ENCODE measurements around the gene SLC49A3. TPM values are rescaled to one million over a fixed set of nuclear protein-coding genes. Genes with fewer than 3 reads are reported as not detected.
"Not testable (repeated sequence)": the region's sequence is repeated elsewhere in the genome, so short reads cannot be mapped to it uniquely, and the experiment has no call there.

SLC49A3 gene
- total RNA-seq, 1 donor from 2014 or later: 19.9 TPM

DNA sequence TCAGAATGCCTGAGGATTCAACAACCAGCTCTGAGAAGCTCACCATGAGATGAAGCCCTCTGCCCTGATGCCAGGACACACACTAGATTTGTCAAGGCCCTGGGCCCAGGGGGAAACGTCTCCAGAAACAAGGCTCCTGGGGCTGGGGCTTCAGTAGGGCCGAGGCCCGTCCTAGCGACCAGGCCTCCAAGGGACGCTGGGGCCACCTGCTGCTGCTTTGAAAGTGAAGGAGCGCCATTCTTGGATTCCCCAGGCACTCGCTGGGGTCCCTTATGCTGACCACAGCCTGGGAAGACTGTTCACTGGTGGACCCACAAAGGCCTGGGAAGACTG, 39.7 kb downstream of the SLC49A3 start:
- DNase-seq (ENCODE audit: low spot score): no peak
- no peak overlapping the region for H3K4me3 Mint-ChIP-seq (ENCODE audit: unreplicated experiment)
- TF ChIP-seq, protein P1, sequence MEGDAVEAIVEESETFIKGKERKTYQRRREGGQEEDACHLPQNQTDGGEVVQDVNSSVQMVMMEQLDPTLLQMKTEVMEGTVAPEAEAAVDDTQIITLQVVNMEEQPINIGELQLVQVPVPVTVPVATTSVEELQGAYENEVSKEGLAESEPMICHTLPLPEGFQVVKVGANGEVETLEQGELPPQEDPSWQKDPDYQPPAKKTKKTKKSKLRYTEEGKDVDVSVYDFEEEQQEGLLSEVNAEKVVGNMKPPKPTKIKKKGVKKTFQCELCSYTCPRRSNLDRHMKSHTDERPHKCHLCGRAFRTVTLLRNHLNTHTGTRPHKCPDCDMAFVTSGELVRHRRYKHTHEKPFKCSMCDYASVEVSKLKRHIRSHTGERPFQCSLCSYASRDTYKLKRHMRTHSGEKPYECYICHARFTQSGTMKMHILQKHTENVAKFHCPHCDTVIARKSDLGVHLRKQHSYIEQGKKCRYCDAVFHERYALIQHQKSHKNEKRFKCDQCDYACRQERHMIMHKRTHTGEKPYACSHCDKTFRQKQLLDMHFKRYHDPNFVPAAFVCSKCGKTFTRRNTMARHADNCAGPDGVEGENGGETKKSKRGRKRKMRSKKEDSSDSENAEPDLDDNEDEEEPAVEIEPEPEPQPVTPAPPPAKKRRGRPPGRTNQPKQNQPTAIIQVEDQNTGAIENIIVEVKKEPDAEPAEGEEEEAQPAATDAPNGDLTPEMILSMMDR (IDR thresholded peaks at IDR 0.05; ENCODE audit: unreplicated experiment): no peak
- no peaks in the 10 kb centered on the region for H3K9me3 Mint-ChIP-seq (ENCODE audit: unreplicated experiment)
- H3K27me3 Mint-ChIP-seq (ENCODE audit: unreplicated experiment): peaks cover 6% of the 10 kb centered on the region
- H3K27ac Mint-ChIP-seq (ENCODE audit: unreplicated experiment): no peak overlapping the region
- H3K36me3 Mint-ChIP-seq (ENCODE audit: low read depth, unreplicated experiment): no peaks in the 10 kb centered on the region
- peaks cover 12% of the 10 kb centered on the region for H3K4me1 Mint-ChIP-seq (ENCODE audit: unreplicated experiment)

DNA sequence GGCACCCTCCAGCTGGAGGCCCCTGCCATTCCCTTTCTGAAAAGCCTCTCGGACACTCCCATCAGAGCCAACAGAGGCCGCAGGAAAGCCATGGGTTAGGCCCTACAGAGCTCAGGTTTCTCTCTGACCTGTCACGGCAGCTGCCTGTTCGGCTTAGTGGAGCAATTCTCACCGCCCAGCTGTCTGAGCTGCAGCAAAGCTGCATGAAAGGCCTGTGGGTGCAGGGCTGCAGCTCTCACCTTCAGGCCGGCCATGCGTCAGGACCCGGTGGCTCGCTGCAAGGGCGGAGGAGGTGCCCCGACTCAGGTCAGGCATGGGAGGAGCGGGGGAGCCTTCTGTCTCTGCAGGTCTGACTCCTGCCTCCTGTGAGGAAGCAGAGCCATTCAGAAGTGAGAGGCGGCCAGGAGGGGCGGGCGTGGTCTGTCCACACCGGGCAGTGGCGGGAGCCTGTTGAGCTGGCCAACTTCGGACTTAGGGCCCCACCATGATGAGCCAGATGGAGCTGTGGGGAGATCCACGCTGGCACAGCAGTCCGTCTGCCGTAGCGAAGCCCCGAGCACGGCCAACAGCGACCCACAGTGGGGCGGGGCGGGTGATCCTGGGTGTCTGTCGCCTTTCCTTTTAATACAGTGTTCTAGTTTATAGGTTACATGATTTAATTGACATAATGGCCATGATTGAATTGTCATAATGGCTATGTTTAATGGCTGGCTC, 40.2 kb downstream of the SLC49A3 start:
- no peak for DNase-seq (ENCODE audit: low spot score)
- Mint-ChIP-seq H3K36me3 (ENCODE audit: low read depth, unreplicated experiment) (no peaks in the 10 kb centered on the region), H3K4me3 (ENCODE audit: unreplicated experiment) (no peak overlapping the region)

DNA sequence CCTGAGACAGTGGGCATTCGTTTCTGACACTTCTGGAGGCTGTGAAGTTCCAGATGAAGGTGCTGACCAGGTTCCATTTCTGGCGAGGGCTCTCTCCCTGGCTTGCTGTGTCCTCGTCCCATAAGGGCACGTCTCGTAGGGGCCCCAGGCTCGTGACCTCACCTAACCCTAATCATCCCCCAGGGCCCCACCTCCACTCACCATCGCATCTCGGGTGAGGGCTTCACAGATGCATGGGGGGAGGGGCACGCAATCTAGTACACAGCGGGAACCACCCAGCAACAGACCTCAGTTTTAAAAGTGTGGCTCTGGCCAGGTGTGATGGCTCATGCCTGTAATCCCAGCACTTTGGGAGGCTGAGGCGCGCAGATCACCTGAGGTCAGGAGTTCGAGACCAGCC, 41.5 kb downstream of the SLC49A3 start:
- Mint-ChIP-seq H3K9me3 (ENCODE audit: unreplicated experiment) (no peaks in the 10 kb centered on the region), H3K27me3 (ENCODE audit: unreplicated experiment) (no peaks in the 10 kb centered on the region)
- DNase-seq (ENCODE audit: low spot score): no peak

More for the DNA sequence above, 40.2 kb downstream of the SLC49A3 start:
- Mint-ChIP-seq H3K27ac (ENCODE audit: unreplicated experiment) (no peak overlapping the region), H3K4me1 (ENCODE audit: unreplicated experiment) (peaks cover 12% of the 10 kb centered on the region), H3K9me3 (ENCODE audit: unreplicated experiment) (no peaks in the 10 kb centered on the region), H3K27me3 (ENCODE audit: unreplicated experiment) (peaks cover 5% of the 10 kb centered on the region)
- TF ChIP-seq, protein P1 (IDR thresholded peaks at IDR 0.05; ENCODE audit: unreplicated experiment): no peak

DNA sequence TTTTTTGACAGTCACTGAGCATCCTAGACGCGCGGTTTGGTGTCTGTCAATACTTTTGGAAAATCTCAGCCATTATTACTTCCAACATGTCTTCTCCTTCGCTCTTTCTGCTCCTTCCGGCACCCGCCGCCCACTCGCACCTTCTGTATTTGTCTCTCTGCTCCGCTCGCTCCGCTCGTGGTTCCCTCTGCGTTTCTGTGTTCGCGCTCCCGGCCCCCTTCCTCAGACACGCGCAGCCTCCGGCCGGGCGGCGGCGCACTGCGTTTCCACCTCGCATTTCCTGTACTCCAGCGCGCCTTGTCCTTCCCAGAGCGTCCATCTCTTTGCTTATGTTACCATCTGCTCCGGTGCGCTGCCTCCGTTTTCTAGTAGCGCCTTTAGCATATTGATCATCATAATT, 42.5 kb downstream of the SLC49A3 start:
- Mint-ChIP-seq H3K27ac (ENCODE audit: unreplicated experiment) (no peak overlapping the region), H3K36me3 (ENCODE audit: low read depth, unreplicated experiment) (no peaks in the 10 kb centered on the region), H3K4me3 (ENCODE audit: unreplicated experiment) (no peak overlapping the region), H3K4me1 (ENCODE audit: unreplicated experiment) (peaks cover 12% of the 10 kb centered on the region), H3K27me3 (ENCODE audit: unreplicated experiment) (no peaks in the 10 kb centered on the region), H3K9me3 (ENCODE audit: unreplicated experiment) (no peaks in the 10 kb centered on the region)
- TF ChIP-seq, protein P1 (IDR thresholded peaks at IDR 0.05; ENCODE audit: unreplicated experiment): no peak
- no peak for DNase-seq (ENCODE audit: low spot score)

More for the DNA sequence above, 41.5 kb downstream of the SLC49A3 start:
- peaks cover 12% of the 10 kb centered on the region for H3K4me1 Mint-ChIP-seq (ENCODE audit: unreplicated experiment)
- no peak overlapping the region for H3K27ac Mint-ChIP-seq (ENCODE audit: unreplicated experiment)
- H3K4me3 Mint-ChIP-seq (ENCODE audit: unreplicated experiment): no peak overlapping the region
- H3K36me3 Mint-ChIP-seq (ENCODE audit: low read depth, unreplicated experiment): no peaks in the 10 kb centered on the region
- TF ChIP-seq, protein P1 (IDR thresholded peaks at IDR 0.05; ENCODE audit: unreplicated experiment): no peak

DNA sequence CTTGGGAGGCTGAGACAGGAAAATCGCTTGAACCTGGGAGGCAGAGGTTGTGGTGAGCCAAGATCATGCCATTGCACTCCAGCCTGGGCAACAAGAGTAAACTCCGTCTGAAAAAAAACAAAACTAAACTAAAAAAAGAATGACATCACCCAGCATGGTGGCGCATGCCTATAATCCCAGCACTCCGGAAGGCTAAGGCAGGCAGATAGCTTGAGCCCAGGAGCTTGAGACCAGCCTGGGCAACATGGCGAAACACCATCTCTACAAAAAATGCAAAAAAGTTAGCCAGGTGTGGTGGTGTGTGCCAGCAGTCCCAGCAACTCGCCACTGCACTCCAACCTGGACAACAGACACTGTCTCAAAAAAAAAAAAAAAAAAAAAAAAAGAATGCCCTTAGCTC, 46.6 kb downstream of the SLC49A3 start:
- H3K9me3 Mint-ChIP-seq (ENCODE audit: unreplicated experiment); H3K27ac Mint-ChIP-seq (ENCODE audit: unreplicated experiment); DNase-seq (ENCODE audit: low spot score); H3K36me3 Mint-ChIP-seq (ENCODE audit: low read depth, unreplicated experiment); H3K4me3 Mint-ChIP-seq (ENCODE audit: unreplicated experiment); H3K27me3 Mint-ChIP-seq (ENCODE audit: unreplicated experiment): not testable (repeated sequence)
- peaks cover 12% of the 10 kb centered on the region for H3K4me1 Mint-ChIP-seq (ENCODE audit: unreplicated experiment)
